Tibial nerve (tissue), 3 donors: ENCODE results near the gene IPO9.

ENCODE experiments used
- POLR2A ChIP-seq, 2 donors: fragments of 450-650 bp; IDR thresholded peaks; one replicate each; pipeline ENCODE4 v1.6.1; 2017; ENCODE audit warnings: antibody characterized with exemption in 2 of 2, mild to moderate bottlenecking in 2 of 2, moderate library complexity in 2 of 2
- TF ChIP-seq, protein P1 (sequence below), 5 experiments: fragments of 200-600 bp in 3 of 5; fragments of 450-650 bp in 2 of 5; sonication (generic) in 3 of 5; IDR thresholded peaks; one replicate each; pipeline ENCODE4 v1.5.1; 2016 to 2019; ENCODE audit warnings: antibody characterized with exemption in 5 of 5, mild to moderate bottlenecking in 3 of 5, moderate library complexity in 2 of 5

DNA sequence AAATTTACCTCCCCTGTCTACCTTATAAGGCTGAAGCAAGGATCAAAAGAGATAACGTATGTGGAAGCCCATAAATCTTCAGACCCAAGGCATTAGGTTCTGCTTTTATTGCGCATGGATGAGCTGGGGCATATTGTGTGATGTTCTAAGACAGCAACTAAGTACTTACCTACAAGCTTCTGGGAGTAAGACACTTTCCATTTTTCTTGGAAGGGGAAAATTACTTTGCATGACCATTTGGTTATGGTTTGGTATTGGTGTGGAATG, 96.3 kb downstream of the IPO9 start:
- no peak for TF ChIP-seq POLR2A (IDR thresholded peaks at IDR 0.05)
- TF ChIP-seq, protein P1, sequence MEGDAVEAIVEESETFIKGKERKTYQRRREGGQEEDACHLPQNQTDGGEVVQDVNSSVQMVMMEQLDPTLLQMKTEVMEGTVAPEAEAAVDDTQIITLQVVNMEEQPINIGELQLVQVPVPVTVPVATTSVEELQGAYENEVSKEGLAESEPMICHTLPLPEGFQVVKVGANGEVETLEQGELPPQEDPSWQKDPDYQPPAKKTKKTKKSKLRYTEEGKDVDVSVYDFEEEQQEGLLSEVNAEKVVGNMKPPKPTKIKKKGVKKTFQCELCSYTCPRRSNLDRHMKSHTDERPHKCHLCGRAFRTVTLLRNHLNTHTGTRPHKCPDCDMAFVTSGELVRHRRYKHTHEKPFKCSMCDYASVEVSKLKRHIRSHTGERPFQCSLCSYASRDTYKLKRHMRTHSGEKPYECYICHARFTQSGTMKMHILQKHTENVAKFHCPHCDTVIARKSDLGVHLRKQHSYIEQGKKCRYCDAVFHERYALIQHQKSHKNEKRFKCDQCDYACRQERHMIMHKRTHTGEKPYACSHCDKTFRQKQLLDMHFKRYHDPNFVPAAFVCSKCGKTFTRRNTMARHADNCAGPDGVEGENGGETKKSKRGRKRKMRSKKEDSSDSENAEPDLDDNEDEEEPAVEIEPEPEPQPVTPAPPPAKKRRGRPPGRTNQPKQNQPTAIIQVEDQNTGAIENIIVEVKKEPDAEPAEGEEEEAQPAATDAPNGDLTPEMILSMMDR (IDR thresholded peaks at IDR 0.05): no peak
